B cell (primary cell): ENCODE measurements around the gene ETV1. TPM values are rescaled to one million over a fixed set of nuclear protein-coding genes. Genes with fewer than 3 reads are reported as not detected.

Source experiments
- ATAC-seq: fragments of 200-7000 bp; cut with Tn5 transposase; one replicate; pipeline ENCODE4 v1.10.0; 2021; ENCODE audit warnings: low read depth, mild to moderate bottlenecking, moderate number of reproducible peaks, moderate library complexity
- CTCF ChIA-PET: fragments of 350-600 bp; sonication (Branson Sonifier 250); formaldehyde crosslinking; loops from one replicate; lab custom pipeline; 2021; ENCODE audit warnings: antibody characterized with exemption, inconsistent platforms; lab: Charles Lee
- POLR2A ChIA-PET: fragments of 350-600 bp; sonication (Branson Sonifier 250); formaldehyde crosslinking; loops from one replicate; lab custom pipeline; 2021; ENCODE audit warnings: antibody characterized with exemption; lab: Charles Lee
- DNase-seq: peaks from one replicate; pipeline ENCODE4 v3.0.0; 2013
- H2AFZ ChIP-seq: 2 replicates; pipeline ENCODE4 v1.6.1; 2012; ENCODE audit warnings: mild to moderate bottlenecking, low read depth, low read length; ENCODE audit not compliant: insufficient read depth, poor library complexity, severe bottlenecking
- H3K27ac ChIP-seq, 2 donors: 1 replicate in 1 of 2; 2 replicates in 1 of 2; pipeline ENCODE4 v1.5.1; 2012 to 2013; ENCODE audit warnings: low read length in 2 of 2, mild to moderate bottlenecking in 2 of 2, moderate library complexity in 1 of 2
- H3K27me3 ChIP-seq, 4 experiments: fragments of 200-600 bp in 1 of 4; sonication (generic) in 1 of 4; replicated peaks in 1 of 4; 1 replicate in 2 of 4; 2 replicates in 2 of 4; pipeline versions ENCODE4 v1.6.1 to v1.7.0; 2013 to 2016; ENCODE audit warnings: low read length in 3 of 4, mild to moderate bottlenecking in 2 of 4, mixed read lengths in 1 of 4, moderate library complexity in 1 of 4; ENCODE audit not compliant: insufficient read depth in 4 of 4, control insufficient read depth in 3 of 4; ENCODE audit errors: control extremely low read depth in 1 of 4
- H3K36me3 ChIP-seq, 2 experiments: replicated peaks in 1 of 2; 1 replicate in 1 of 2; 2 replicates in 1 of 2; pipeline versions ENCODE4 v1.6.1 to v1.7.1; 2013; ENCODE audit warnings: low read length in 1 of 2; ENCODE audit not compliant: insufficient read depth in 2 of 2, control insufficient read depth in 1 of 2; ENCODE audit errors: control extremely low read depth in 1 of 2, extremely low read depth in 1 of 2
- H3K4me1 ChIP-seq, 2 donors: fragments of 200-600 bp in 1 of 2; sonication (generic) in 1 of 2; 1 replicate in 1 of 2; 2 replicates in 1 of 2; pipeline versions ENCODE4 v1.5.1 to v1.6.1; 2013 to 2017; ENCODE audit warnings: low read length in 2 of 2; ENCODE audit not compliant: control insufficient read depth in 2 of 2, insufficient read depth in 2 of 2
- H3K4me2 ChIP-seq: replicated peaks from 2 replicates; pipeline ENCODE3; 2012; ENCODE audit warnings: mild to moderate bottlenecking, low read depth, low read length; ENCODE audit not compliant: poor library complexity, severe bottlenecking
- H3K4me3 ChIP-seq, 5 experiments: fragments of 200-600 bp in 1 of 5; sonication (generic) in 1 of 5; 1 replicate in 3 of 5; 2 replicates in 2 of 5; pipeline versions ENCODE4 v1.5.1 to v1.7.0; 2011 to 2016; ENCODE audit warnings: low read length in 4 of 5, mild to moderate bottlenecking in 4 of 5, low read depth in 2 of 5, control low read depth in 1 of 5, moderate library complexity in 1 of 5; ENCODE audit not compliant: insufficient read depth in 1 of 5; ENCODE audit errors: control extremely low read depth in 1 of 5, extremely low read depth in 1 of 5
- H3K79me2 ChIP-seq: fragments of 200-600 bp; sonication (generic); one replicate; pipeline ENCODE4 v1.6.0; 2016; ENCODE audit warnings: low read length; ENCODE audit not compliant: control insufficient read depth, insufficient read depth
- H3K9ac ChIP-seq: fragments of 200-600 bp; sonication (generic); 2 replicates; pipeline ENCODE4 v1.6.1; 2017; ENCODE audit warnings: mild to moderate bottlenecking, low read length, moderate library complexity
- H3K9me3 ChIP-seq, 3 donors: one replicate each; pipeline versions ENCODE4 v1.6.1 to v1.7.1; 2013; ENCODE audit warnings: low read length in 2 of 3; ENCODE audit not compliant: control insufficient read depth in 2 of 3, insufficient read depth in 1 of 3; ENCODE audit errors: control extremely low read depth in 1 of 3
- H4K20me1 ChIP-seq: 2 replicates; pipeline ENCODE4 v1.6.0; 2012; ENCODE audit warnings: mild to moderate bottlenecking, low read length; ENCODE audit not compliant: insufficient read depth, control insufficient read depth, poor library complexity, severe bottlenecking
- H3K27ac Mint-ChIP-seq: one replicate; pipeline ENCODE4 v1.8.0; 2021; ENCODE audit warnings: mixed read lengths
- H3K27me3 Mint-ChIP-seq: one replicate; pipeline ENCODE4 v1.8.0; 2021; ENCODE audit warnings: mixed read lengths
- H3K4me1 Mint-ChIP-seq: one replicate; pipeline ENCODE4 v1.8.0; 2021; ENCODE audit warnings: mixed read lengths
- H3K4me3 Mint-ChIP-seq: one replicate; pipeline ENCODE4 v1.8.0; 2021; ENCODE audit warnings: mixed read lengths
- H3K9me3 Mint-ChIP-seq: one replicate; pipeline ENCODE4 v1.8.0; 2022; ENCODE audit warnings: mixed read lengths; ENCODE audit not compliant: insufficient read depth
- CTCF ChIP-seq: fragments of 200-600 bp; IDR thresholded peaks from one replicate; pipeline ENCODE4 v1.8.0; 2022; ENCODE audit warnings: antibody characterized with exemption, mild to moderate bottlenecking
- EZH2 ChIP-seq: IDR thresholded peaks from 2 replicates; pipeline ENCODE4 v1.6.1; 2012; ENCODE audit warnings: borderline replicate concordance, low read depth, mild to moderate bottlenecking, moderate library complexity, low read length; ENCODE audit not compliant: insufficient read depth, poor library complexity, severe bottlenecking
- WGBS: methylation state at CpG from one replicate; pipeline ENCODE4 v1.1.5; 2013; ENCODE audit warnings: missing lambda C conversion rate; ENCODE audit not compliant: insufficient coverage; 5-methylcytosine and 5-hydroxymethylcytosine counted together
- intact Hi-C: fragments of 100-400 bp; cut with micrococcal nuclease; formaldehyde crosslinking; loops from one replicate; pipeline ENCODE4 v1.10.0; 2022
- polyA plus RNA-seq: library from polyadenylated mRNA; depleted of rRNA; stranded (reverse); fragments of >200 nt; gene quantifications from 2 replicates; pipeline ENCODE4 v1.2.3, GENCODE V29; 2012
- total RNA-seq, 2 donors: library from RNA; stranded (reverse); fragments of 120-200 nt in 1 of 2; gene quantifications; 1 replicate in 1 of 2; 2 replicates in 1 of 2; pipeline versions ENCODE4 v1.2.3 to v1.2.4, GENCODE V29; 2013 to 2022

Gene ETV1
- total and polyA plus RNA-seq, 2 donors (not counting 1 experiment from before 2014, with no cell fraction given) = not detected

- no peak overlapping the region for H3K4me3 Mint-ChIP-seq
- H3K27ac Mint-ChIP-seq = no peak overlapping the region
Measured at GRCh38 chr7:14018751-14019150, 29.3 kb upstream of the ETV1 start.

GRCh38 chr7:14016950-14017349 is 27.5 kb upstream of the ETV1 start:
- Histone ChIP-seq H3K9ac (no peak overlapping the region), H3K27ac (no peak overlapping the region), H3K79me2 (no peaks in the 10 kb centered on the region), H3K27me3 (no peaks in the 10 kb centered on the region), H4K20me1 (no peaks in the 10 kb centered on the region), H3K4me3 (no peak overlapping the region), H2AFZ (no peak overlapping the region), H3K9me3 (no peaks in the 10 kb centered on the region), H3K4me2 (no peak overlapping the region), H3K4me1 (no peaks in the 10 kb centered on the region), H3K36me3 (no peaks in the 10 kb centered on the region)
- ATAC-seq = no peak
- POLR2A ChIA-PET = no interaction called here
- H3K27ac Mint-ChIP-seq = no peak overlapping the region
- H3K27me3 Mint-ChIP-seq = no peaks in the 10 kb centered on the region
- 83% methylated on average over 1 of the region's 2 CpGs for WGBS
- no peak for TF ChIP-seq EZH2
- no peak for TF ChIP-seq CTCF
- H3K4me1 Mint-ChIP-seq = no peaks in the 10 kb centered on the region
- intact Hi-C loops = no loop called here
- no peak overlapping the region for H3K4me3 Mint-ChIP-seq
- no peak for DNase-seq
- H3K9me3 Mint-ChIP-seq = no peaks in the 10 kb centered on the region
- CTCF ChIA-PET = no interaction called here

More at GRCh38 chr7:14018751-14019150, 29.3 kb upstream of the ETV1 start:
- no peak for ATAC-seq
- CTCF ChIA-PET = no interaction called here
- Histone ChIP-seq H3K4me3 (no peak overlapping the region), H3K4me1 (no peaks in the 10 kb centered on the region), H3K27me3 (no peaks in the 10 kb centered on the region), H3K27ac (no peak overlapping the region), H4K20me1 (no peaks in the 10 kb centered on the region), H3K79me2 (no peaks in the 10 kb centered on the region), H2AFZ (no peak overlapping the region), H3K36me3 (no peaks in the 10 kb centered on the region), H3K4me2 (no peak overlapping the region), H3K9me3 (no peaks in the 10 kb centered on the region), H3K9ac (no peak overlapping the region)
- Mint-ChIP-seq H3K27me3 (no peaks in the 10 kb centered on the region), H3K4me1 (no peaks in the 10 kb centered on the region), H3K9me3 (no peaks in the 10 kb centered on the region)
- no peak for DNase-seq
- POLR2A ChIA-PET = no interaction called here
- no peak for TF ChIP-seq EZH2
- no peak for TF ChIP-seq CTCF
- no CpG with 5 or more reads among the region's 5 CpGs for WGBS
- intact Hi-C loops = no loop called here
